ENCODE measurements around the gene PALLD.
"Not testable (repeated sequence)": the region's sequence is repeated elsewhere in the genome, so short reads cannot be mapped to it uniquely, and the experiment has no call there.

The PALLD gene

GRCh38 chr4:168677063-168677462 is 180.2 kb downstream of the PALLD start:
- no peak for DNase-seq (ENCODE audit: low read depth in 2 of 2)

GRCh38 chr4:168677879-168678278 is 181.0 kb downstream of the PALLD start:
- no peak for DNase-seq (ENCODE audit: low read depth in 2 of 2)

GRCh38 chr4:168678751-168679366 is 182.0 kb downstream of the PALLD start:
- DNase-seq (ENCODE audit: low read depth in 2 of 2): no peak

- no peak for DNase-seq (ENCODE audit: low read depth in 2 of 2)
These were observed 182.5 kb downstream of the PALLD start for GRCh38 chr4:168679397-168679796.

- DNase-seq (ENCODE audit: low read depth in 2 of 2): no peak
These were observed 183.0 kb downstream of the PALLD start for GRCh38 chr4:168679819-168680218.

GRCh38 chr4:168682898-168683500 is 186.1 kb downstream of the PALLD start:
- DNase-seq (ENCODE audit: low read depth in 2 of 2): no peak

GRCh38 chr4:168683595-168683994 is 186.7 kb downstream of the PALLD start:
- DNase-seq (ENCODE audit: low read depth in 2 of 2): no peak

- no peak for DNase-seq (ENCODE audit: low read depth in 2 of 2)
These were observed 188.4 kb downstream of the PALLD start for GRCh38 chr4:168685136-168685809.

GRCh38 chr4:168688584-168688983 is 191.7 kb downstream of the PALLD start:
- no peak for DNase-seq (ENCODE audit: low read depth in 2 of 2)

- no peak for DNase-seq (ENCODE audit: low read depth in 2 of 2)
These were observed 192.9 kb downstream of the PALLD start for GRCh38 chr4:168689791-168690190.

- DNase-seq (ENCODE audit: low read depth in 2 of 2): no peak
These were observed 193.3 kb downstream of the PALLD start for GRCh38 chr4:168690199-168690598.

- no peak for DNase-seq (ENCODE audit: low read depth in 2 of 2)
These were observed 194.9 kb downstream of the PALLD start for GRCh38 chr4:168691631-168692369.

- DNase-seq (ENCODE audit: low read depth in 2 of 2): no peak
These were observed 197.1 kb downstream of the PALLD start for GRCh38 chr4:168693750-168694490.

- DNase-seq (ENCODE audit: low read depth in 2 of 2): no peak
These were observed 197.8 kb downstream of the PALLD start for GRCh38 chr4:168694667-168695066.

GRCh38 chr4:168695288-168695687 is 198.4 kb downstream of the PALLD start:
- no peak for DNase-seq (ENCODE audit: low read depth in 2 of 2)

- no peak for DNase-seq (ENCODE audit: low read depth in 2 of 2)
These were observed 199.4 kb downstream of the PALLD start for GRCh38 chr4:168696280-168696679.

GRCh38 chr4:168696826-168697225 is 200.0 kb downstream of the PALLD start:
- no peak for DNase-seq (ENCODE audit: low read depth in 2 of 2)

GRCh38 chr4:168699224-168699878 is 202.5 kb downstream of the PALLD start:
- no peak for DNase-seq (ENCODE audit: low read depth in 2 of 2)

- DNase-seq (ENCODE audit: low read depth in 2 of 2): no peak
These were observed 204.2 kb downstream of the PALLD start for GRCh38 chr4:168701061-168701460.

GRCh38 chr4:168702581-168703087 is 205.8 kb downstream of the PALLD start:
- not testable (repeated sequence) for DNase-seq (ENCODE audit: low read depth in 2 of 2)

GRCh38 chr4:168705121-168705520 is 208.3 kb downstream of the PALLD start:
- no peak for DNase-seq (ENCODE audit: low read depth in 2 of 2)

All from stimulated activated CD4-positive, alpha-beta T cell treated with anti-CD3 and anti-CD28 coated beads, Interleukin-12 subunit alpha, Interleukin-12 subunit beta, amount 100 ng/mL, for 24 hours (primary cell).